Endometrial microvascular endothelial cells (primary cell): ENCODE data around the gene ABCA2. TPM values are rescaled to one million over a fixed set of nuclear protein-coding genes. Genes with fewer than 3 reads are reported as not detected.

Experiments
- in situ Hi-C: cut with HindIII; loops from 2 replicates; pipeline ENCODE4 v1.10.0; 2017; ENCODE audit warnings: low sequenced_read_pairs, low pct_unique_long_range_greater_than_20kb; ENCODE audit errors: inconsistent ontology term
- total RNA-seq: library from RNA; depleted of rRNA; stranded (reverse); fragments of >200 nt; gene quantifications from one replicate; pipeline ENCODE4 v1.2.3, GENCODE V29; 2015; ENCODE audit errors: inconsistent ontology term

The ABCA2 gene
- total RNA-seq, 1 donor from 2014 or later = 4.0 TPM

DNA sequence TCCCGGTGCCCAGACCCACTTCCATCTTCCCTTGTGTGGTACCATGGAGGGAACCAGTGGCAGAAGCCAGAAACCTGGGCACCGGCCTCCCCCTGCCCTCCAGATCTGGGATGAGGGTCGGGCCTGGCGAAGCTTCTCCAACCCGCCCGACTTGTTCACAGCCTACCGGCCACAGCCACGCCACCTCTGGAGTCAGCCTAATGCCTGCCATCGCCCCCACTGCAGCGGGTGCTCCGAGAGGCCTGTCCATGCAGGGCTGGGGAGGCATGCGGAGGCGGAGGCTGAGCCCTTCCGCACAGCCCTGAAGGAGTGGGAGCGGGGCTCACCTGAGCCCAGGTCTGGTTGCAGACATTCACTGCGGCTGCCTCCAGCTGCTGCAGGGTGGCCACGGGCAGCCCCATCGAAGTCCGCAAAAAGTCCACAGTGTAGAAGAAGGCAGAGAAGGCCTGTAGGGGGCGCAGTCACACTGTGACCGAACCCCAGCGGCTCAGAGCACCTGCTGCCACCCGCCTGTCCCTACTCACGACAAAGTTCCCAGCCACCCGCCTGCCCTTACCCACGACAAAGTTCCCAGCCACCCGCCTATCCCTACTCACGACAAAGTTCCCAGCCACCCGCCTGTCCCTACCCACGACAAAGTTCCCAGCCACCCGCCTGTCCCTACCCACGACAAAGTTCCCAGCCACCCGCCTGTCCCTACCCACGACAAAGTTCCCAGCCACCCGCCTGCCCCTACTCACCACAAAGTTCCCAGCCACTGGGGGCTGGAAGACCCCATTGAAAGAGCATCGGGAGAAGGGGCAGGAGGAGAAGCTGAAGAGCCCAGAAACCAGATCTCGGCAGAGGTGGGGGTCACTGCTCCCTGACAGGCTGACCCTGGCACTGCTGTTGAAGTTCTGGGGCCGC lies 21.8 kb upstream of the ABCA2 start:
- in situ Hi-C loops = no loop called here

DNA sequence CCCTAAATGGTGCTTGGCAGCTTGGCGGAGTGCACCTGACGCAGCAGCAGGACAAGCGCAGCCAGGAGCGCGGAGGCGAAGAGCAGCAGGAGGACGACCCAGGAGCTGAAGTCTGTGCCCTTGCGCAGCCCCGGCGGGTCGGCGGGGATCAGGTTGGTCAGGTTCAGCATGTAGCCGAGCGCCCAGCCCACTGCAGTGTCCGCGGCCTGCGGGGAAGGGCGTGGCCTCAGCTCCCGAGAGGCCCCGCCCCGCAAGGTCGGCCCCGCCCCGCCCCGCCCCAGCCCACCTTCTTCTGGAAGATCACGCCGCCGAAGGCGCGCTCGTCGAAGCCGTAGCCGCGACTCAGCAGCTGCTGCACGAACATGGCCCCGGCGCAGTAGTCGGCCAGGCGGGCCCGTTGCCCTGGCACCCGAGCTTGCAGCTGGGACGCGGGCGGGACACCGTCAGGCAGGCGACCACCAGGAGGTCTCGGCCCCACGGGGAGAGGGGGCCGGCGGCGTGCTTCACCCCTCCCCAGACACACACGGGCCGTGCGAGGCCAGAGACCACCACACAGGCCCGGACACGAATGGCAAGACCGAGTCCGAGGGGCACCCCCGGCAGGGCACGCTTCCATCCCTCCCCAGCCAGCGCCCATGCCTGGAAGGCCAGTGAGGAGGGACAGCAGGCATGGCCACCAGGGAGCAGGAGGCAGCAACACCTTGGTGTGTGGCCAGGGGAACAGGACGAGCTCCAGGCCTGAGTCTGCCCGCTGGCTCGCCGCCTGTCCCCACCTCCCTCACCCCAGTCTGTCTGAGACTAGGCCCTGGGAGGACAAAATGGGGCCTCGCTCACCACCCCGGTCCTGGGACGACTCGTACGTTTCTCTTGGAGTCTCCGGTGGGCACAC lies 20.9 kb upstream of the ABCA2 start:
- in situ Hi-C loops = no loop called here

DNA sequence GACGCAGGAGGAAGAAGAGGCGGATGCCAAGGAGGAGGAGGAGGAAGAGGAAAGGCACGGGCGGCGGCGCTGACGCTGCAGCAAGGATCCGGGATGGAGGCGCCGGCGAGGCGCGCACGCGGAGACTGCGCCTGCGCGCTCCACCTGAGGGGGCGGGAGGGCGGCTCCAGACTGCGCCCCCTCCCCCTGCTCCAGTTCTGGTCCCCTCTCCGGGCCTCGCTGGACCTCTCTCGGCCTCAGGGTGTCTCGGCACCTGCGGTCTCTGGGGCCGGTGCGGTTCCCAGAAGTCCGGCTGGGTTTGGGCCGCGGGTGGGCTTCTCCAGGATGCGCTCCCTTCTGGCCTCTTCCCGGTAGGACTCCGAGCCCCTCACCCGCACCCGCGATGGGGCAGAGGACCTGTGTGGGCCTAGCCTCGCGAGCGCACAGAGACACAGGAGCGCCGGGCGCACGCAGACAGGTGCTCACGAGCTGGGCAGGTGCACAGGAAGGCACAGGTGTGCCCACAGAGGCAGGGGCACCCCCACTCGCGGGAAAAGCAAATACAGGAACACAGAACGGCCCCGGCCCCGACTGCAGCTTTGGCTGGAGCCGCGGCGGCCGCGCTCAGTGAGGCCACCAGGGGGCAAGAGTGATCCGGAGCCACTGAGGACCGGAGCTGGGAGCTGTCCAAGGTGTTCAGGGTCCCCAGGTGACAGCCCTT lies 18.2 kb upstream of the ABCA2 start, which contains the start of gene NPDC1:
TSS of gene NPDC1 (minus strand) at position 90 of the 700 bp plus-strand sequence. CDS start 188 bp downstream, outside the sequence.
- in situ Hi-C loops = no loop called here

DNA sequence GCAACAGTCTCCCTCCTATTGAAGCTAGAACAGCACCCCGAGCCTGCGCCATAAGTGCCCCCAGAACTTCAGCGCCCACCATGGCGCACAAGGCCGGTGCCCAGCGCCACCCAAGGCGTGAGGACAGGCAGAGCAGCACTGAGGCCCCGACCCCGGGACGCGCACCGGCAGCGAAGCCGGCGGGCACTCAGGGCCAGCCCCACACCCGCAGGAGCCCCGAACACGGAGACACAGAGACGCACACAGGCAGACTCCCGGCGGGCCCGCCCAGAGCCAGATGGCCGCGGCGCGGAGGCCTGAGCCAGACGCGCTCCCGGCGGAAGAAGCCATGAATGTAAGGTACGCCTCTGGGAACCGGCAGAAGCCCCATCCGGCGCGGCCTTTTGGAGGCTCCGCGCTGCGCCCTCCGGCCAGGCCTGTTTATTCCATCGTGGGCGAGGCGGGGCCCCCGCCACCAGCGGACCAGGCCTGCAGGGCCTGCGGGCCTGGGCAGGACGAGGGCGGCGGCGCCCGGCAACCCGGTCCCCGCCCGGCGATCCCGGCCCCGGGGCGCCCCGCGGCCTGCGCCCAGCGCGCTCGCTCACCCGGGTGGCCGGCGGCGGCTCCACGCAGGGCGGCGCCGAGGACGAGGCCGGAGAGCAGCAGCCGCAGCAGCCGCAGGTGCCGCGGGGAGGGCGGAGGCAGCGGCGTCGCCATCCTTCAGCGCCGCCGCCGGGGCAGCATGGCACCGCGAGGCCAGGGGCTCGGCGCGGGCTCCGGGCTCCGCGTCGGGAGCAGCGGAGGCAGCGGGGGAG lies 17.5 kb upstream of the ABCA2 start:
- in situ Hi-C loops = no loop called here

DNA sequence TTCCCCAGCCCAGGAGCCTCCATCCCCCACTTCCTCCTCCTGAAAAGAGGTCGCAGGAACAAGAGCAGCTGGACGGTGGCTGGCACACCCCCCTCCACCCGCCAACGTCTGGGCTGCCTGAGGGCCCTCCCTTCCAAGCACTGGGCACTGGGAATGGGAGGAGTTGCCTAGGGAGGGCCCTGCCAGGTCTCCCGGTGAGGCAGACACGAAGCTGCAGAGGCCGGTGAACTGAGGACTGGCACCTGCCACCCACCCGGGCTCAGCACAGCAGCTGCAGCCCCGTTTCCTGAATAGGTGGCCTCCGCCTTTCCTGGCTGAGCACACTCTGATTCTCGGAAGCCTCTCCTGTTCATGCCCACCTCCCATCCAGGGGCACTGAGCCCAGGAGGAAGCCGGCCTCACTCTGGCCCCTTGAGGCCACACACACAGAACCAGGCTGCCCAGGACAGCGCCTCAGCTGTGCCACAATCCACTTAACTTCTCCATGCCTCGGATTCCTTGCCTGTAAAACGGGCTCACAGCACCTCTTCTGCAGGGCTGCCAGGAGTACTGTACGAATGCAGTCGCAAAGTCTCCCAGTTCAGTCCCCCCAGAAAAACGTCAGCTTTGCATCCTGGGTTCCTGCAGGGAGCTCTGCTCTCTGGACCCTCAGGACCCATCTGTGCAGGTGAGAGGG lies 16.6 kb upstream of the ABCA2 start:
- in situ Hi-C loops = no loop called here

DNA sequence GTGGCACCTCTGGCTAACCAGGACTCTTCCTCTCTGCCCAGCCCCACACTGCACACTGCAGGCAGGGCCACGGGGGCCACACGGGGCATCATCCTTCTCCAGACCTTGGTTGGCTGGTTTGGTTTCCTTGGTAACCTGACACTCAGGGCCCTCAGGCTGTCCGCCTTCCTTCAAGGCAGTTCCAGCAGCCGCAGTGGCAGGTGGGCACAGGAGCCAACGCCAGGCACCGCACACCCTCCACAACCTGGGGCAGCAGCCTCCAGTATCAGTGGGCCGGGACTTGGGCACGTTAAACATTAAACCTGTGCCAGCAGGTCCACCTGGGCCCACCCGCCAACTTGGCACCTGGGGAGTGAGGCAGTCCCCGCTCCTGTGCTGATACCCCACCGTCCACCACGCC lies 16.0 kb upstream of the ABCA2 start:
- in situ Hi-C loops = no loop called here

DNA sequence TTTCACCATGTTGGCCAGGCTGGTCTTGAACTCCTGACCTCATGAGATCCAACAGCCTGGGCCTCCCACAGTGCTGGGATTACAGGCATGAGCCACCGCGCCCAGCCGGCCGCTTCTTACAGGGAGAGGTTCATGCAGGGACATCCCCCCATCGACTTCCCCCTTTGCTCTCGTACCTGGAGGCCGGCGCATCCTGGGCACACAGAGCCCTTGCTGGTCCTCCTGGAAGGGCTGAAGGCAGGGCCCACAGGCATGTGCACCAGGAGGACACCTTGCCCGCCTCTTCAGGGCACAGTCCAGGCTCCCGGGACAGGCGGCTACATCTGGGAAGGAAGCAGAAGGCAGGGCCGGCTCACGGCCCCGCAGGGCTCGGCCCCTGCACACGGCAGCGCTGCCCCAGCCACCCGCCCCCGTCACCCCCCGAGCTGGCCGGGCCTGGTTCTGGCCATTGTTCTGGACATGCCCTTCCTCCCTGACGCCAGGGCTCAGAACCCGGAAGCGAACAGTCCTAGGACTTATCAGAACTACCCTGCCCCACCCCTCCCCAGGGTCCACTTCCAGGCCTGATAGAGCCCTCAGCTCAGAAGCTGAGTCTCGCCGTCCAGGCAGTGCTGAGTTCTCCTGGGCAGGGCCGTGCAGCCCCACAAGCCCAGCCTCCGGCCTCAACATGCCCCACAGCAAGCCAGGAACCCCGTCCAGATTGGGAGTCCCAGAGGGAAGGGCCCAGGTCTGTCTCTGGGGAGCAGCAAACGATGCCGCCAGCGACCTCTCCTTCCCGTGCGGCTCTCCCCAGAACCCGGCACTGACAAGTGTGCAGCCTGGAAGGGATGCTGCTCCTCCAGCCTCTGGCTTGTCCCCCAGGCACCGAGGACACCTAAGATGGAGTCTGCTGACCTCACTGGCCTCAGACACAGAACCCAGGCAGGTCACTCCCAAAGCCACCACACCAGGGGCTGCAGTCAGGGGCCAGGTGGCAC lies 15.0 kb upstream of the ABCA2 start:
- in situ Hi-C loops = no loop called here

DNA sequence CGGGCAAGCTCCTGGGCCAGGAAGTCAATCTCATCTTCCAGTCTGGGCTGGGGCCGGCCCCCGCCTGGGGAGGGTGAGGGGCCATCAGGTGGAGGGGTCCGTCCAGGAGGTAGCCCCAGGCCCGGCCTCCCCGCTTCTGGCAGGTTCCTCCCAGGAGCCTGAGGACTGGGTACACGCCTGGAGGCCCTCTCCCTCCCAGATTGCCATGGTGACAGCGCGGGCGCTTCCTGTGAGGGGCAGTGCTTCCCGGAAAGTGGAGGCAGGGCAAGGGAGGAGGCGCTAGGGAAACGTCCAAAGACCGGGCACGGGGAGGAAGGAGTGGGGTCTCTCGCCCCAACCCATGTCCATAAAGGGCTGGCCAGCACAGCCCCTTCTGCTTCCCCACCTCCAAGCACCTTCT lies 13.1 kb upstream of the ABCA2 start:
- in situ Hi-C loops = no loop called here

DNA sequence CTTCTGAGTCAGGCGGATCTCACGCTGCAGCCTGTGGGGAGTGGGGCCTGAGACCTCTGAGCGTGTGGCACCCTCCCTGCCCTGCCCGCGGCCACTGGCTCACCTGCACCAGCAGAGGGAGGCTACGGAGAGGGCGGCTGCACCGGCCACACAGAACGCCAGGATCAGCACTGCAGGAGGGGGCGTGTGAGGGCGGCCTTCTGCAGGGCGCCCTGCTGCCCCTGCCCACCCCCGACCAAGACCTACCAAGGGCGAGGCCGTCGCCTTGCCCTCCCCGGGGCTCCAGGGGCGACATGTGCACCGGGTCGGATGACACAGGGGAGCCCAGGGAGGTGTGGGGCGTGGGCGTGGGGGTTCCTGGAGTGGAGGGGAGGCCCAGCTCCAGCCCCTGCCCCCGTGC lies 12.5 kb upstream of the ABCA2 start:
- in situ Hi-C loops = no loop called here

DNA sequence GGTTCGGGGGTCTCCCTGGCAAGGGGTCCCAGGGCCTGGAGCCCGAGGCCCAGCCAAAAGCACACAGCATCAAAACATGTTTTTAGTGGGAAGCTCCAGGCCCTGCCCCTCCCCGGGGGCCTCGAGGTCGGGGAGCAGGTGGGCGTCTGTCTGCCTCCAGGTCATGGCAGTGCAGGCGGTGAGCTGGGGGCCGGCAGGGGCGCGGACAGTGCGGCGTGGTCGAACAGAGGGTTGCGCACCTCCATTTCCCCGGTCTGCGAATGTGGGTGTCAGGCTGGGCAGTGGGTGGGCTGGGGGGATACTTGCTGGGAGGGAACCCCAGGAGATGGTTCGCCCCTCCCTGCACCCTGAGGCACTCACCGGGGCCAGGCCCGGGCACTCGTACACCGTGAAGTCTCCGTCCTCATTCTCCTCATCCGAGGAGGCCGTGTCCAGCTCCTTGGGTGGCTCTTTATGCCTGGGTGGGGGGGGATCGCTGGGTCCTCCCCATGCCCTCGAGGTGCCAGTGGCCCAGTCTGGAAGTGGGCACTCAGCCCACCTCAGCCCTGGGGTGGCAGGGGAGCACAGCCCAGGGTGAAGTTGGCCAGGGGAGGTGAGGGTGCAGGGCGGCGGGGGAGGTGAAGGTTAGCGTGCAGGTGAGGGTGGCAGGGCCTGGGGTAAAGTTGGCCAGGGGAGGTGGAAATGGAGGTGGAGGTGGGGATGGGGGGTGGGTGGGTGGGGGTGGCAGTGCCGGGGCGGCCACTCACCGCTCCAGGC lies 11.8 kb upstream of the ABCA2 start:
- in situ Hi-C loops = no loop called here

DNA sequence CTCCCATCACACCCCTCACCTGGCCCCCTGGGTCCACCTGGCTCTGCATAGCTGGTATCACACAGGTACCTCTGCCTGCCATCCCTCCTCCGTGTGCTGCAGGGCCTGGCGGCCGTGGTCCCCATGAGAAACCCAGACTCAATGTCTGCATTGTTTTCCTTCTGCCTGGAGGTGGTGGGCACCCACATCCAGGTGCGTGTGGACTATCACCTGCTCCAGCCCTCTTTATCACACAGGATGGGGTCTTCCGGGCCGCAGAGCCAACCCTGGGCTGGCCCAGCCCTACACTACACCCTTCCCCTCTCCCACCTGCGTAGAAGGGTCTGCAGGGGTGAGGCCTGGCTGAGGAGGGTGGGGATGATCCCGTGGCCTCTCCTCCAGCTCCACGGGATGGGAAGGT lies 10.9 kb upstream of the ABCA2 start:
- in situ Hi-C loops = no loop called here

DNA sequence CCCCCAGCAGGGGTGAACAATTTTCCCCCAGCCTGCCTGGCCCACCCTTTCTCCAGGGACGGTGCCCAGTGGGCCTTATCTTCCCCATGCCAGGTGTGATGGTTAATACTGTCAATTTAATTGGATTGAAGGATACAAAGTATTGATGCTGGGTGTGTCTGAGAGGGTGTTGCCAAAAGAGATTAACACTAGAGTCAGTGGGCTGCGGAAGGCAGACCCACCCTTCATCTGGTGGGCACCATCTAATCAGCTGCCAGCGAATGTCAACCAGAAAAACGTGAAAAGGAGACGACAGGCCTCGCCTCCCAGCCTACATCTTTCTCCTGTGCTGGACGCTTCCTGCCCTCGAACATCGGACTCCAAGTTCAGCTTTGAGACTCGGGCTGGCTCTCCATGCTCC lies 9.4 kb upstream of the ABCA2 start:
- in situ Hi-C loops = no loop called here

DNA sequence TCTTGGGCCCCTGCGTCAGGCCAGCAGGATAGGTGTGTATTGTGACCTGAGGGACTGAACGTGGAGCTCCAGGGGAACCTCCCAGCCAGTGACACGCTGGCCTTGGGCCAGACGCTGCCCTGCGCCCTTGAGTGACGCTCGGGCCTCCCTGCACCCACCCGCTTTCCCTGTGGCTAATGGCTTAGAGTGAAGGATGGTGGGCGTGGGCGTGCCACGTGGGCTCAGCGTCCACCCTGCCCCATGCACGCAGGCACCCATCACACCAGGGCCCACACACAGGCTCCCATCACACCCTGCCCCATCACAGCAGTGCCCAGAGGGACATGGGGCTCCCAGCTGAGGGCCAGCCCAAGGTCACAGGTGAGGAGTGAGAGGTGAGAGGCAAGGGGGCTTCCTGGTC lies 9.0 kb upstream of the ABCA2 start:
- in situ Hi-C loops = no loop called here

DNA sequence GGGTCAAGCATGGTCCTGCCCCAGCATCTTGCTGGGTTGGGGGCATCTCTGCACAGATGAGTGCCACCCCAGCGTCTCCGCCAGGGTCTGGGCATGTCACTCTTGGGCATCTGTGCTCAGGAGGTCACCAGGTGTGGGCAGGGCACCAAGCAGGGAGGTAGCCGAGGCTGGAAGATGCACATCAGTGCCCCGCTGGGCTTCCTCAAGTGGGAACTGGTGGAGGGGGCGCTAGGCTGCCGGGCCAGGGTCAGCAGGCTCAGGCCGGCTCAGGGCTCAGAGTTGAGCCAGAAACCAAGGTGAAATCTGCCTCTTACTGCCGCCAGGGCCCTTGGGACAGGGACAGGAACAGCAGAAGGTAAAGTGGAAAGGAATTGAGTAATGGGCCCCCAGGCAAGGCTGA lies 7.9 kb upstream of the ABCA2 start:
- in situ Hi-C loops = no loop called here

DNA sequence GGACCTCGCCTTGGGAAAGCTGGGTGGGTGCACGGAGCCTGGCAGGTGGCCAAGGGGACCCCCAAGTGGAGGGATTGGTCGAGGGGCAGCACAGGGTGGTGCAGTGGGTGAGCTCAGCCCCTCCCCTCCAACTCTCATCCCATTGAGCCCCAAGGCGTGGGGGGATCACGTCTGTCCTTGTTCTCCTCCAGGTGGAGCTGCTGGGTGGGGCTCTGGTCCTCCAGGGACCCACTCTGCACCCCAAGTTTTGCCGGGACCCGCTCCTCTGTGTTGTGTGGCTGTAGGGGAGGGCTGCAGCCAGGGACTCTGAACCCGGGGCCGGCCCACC lies 7.4 kb upstream of the ABCA2 start:
- in situ Hi-C loops = no loop called here

DNA sequence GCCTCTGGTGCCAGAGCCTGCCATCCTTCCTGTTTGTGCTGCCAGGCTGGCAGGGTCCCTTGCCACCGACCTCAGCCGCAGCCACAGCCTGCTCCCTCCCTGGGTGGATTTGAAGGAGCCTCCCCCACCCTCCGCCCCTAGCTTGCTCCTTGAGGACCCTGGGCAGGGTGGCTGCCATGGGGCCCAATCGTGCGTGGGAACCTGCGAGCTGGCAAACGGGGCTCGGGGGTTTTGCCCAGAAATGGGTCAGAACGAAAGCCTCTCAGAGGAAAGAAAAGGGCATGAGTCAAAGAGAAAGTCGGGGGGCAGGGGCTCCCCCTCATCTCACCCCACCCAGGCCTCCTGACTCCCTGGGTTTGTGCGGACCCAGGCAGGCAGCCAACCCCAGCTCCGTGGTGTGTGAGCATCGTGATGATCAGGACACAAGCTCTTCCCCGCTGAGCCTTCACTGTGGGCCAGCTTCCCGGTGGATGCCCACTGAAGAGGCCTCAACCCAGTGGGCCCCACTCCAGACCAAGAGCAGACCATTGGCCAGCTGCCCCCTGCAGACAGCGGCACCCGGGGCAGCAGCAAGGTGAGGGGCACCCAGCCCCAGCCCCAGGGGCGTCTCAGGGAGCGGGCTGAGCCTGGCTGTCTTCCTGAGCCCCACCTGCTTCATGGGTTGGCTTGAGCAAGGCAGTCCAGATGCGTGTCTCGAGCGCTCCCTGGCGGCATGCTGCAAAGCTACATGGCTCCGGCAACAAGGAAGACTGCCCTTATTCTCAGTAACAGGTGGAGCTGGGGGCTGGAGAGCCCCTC lies 6.9 kb upstream of the ABCA2 start:
- in situ Hi-C loops = no loop called here
